ENCODE data around the gene SLC39A2. TPM values are rescaled to one million over a fixed set of nuclear protein-coding genes. Genes with fewer than 3 reads are reported as not detected.

Gene SLC39A2
- total RNA-seq, 2 experiments from 2014 or later: not detected

GRCh38 chr14:21019366-21019765 lies 20.3 kb downstream of the SLC39A2 start:
- Mint-ChIP-seq H3K4me3 (no peak overlapping the region), H3K9me3 (no peaks in the 10 kb centered on the region), H3K4me1 (ENCODE audit: low read depth) (peaks cover 19% of the 10 kb centered on the region), H3K27ac (no peak overlapping the region), H3K36me3 (ENCODE audit: low read depth) (peaks cover 51% of the 10 kb centered on the region), H3K27me3 (peaks cover 5% of the 10 kb centered on the region)
- ATAC-seq (ENCODE audit: poor library complexity) (no peak), DNase-seq (no peak)
- ChIA-PET CTCF (interaction anchor here (1.1 to 2.8 kb wide), 2 partner anchors 20 to 48 kb away, joined by 3 to 8 read pairs; no protein-coding TSS in a partner anchor), POLR2A (no interaction called here)
- Histone ChIP-seq H3K9me3 (ENCODE audit: control insufficient read depth in 1 of 2, insufficient read depth in 1 of 2, low read length in 2 of 2) (no peaks in the 10 kb centered on the region), H3K27me3 (ENCODE audit: control insufficient read depth in 1 of 2, insufficient read depth in 2 of 2, low read length in 2 of 2) (no peaks in the 10 kb centered on the region), H3K4me1 (ENCODE audit: insufficient read depth, low read length) (peaks cover 15% of the 10 kb centered on the region), H3K4me3 (ENCODE audit: low read length) (no peak overlapping the region), H3K36me3 (ENCODE audit: insufficient read depth, low read length) (peaks cover 19% of the 10 kb centered on the region), H3K27ac (ENCODE audit: low read depth in 1 of 2, low read length in 2 of 2) (no peak overlapping the region)
- no peak for TF ChIP-seq CTCF (IDR thresholded peaks at IDR 0.05)
- intact Hi-C loops (cut with DNase I, micrococcal nuclease): loop anchor here in 1 of 2 experiments (10.0 kb wide), 1 partner anchor 535 kb away; no protein-coding TSS in a partner anchor

- H3K4me1 Mint-ChIP-seq (ENCODE audit: low read depth): peaks cover 21% of the 10 kb centered on the region
- intact Hi-C loops (cut with DNase I, micrococcal nuclease): no loop called here
- H3K27me3 Mint-ChIP-seq: no peaks in the 10 kb centered on the region
- Histone ChIP-seq H3K4me3 (ENCODE audit: low read length) (no peak overlapping the region), H3K4me1 (ENCODE audit: insufficient read depth, low read length) (peaks cover 28% of the 10 kb centered on the region), H3K27me3 (ENCODE audit: control insufficient read depth in 1 of 2, insufficient read depth in 2 of 2, low read length in 2 of 2) (no peaks in the 10 kb centered on the region), H3K9me3 (ENCODE audit: control insufficient read depth in 1 of 2, insufficient read depth in 1 of 2, low read length in 2 of 2) (no peaks in the 10 kb centered on the region), H3K27ac (ENCODE audit: low read depth in 1 of 2, low read length in 2 of 2) (no peak overlapping the region), H3K36me3 (ENCODE audit: insufficient read depth, low read length) (peaks cover 19% of the 10 kb centered on the region)
- no peaks in the 10 kb centered on the region for H3K9me3 Mint-ChIP-seq
- H3K27ac Mint-ChIP-seq: no peak overlapping the region
- DNase-seq (no peak), ATAC-seq (ENCODE audit: poor library complexity) (no peak)
- no peak overlapping the region for H3K4me3 Mint-ChIP-seq
- TF ChIP-seq CTCF (IDR thresholded peaks at IDR 0.05): no peak
- ChIA-PET CTCF (interaction anchor here (1.0 to 1.3 kb wide), 3 partner anchors 71 to 84 kb away, joined by 3 read pairs; no protein-coding TSS in a partner anchor), POLR2A (interaction anchor here (1.1 kb wide), 1 partner anchor 82 kb away, joined by 3 read pairs; no protein-coding TSS in a partner anchor)
- peaks cover 51% of the 10 kb centered on the region for H3K36me3 Mint-ChIP-seq (ENCODE audit: low read depth)
Measured at GRCh38 chr14:21020977-21021545, 22.0 kb downstream of the SLC39A2 start.

- Mint-ChIP-seq H3K9me3 (no peaks in the 10 kb centered on the region), H3K27me3 (no peaks in the 10 kb centered on the region), H3K36me3 (ENCODE audit: low read depth) (peaks cover 39% of the 10 kb centered on the region), H3K27ac (no peak overlapping the region), H3K4me1 (ENCODE audit: low read depth) (peaks cover 21% of the 10 kb centered on the region), H3K4me3 (peak overlapping the region; percentile 93)
- ChIA-PET CTCF (interaction anchor here (1.4 to 2.5 kb wide), 2 partner anchors 8 to 70 kb away, joined by 3 to 14 read pairs; no protein-coding TSS in a partner anchor), POLR2A (interaction anchor here (2.4 kb wide), 1 partner anchor 7 kb away, joined by 19 read pairs; no protein-coding TSS in a partner anchor)
- no peak for TF ChIP-seq CTCF (IDR thresholded peaks at IDR 0.05)
- H3K4me1 ChIP-seq (ENCODE audit: insufficient read depth, low read length): peaks cover 28% of the 10 kb centered on the region
- intact Hi-C loops (cut with DNase I, micrococcal nuclease): no loop called here
- DNase-seq (no peak), ATAC-seq (ENCODE audit: poor library complexity) (no peak)
- peaks cover 19% of the 10 kb centered on the region for H3K36me3 ChIP-seq (ENCODE audit: insufficient read depth, low read length)
- H3K27ac ChIP-seq (ENCODE audit: low read depth in 1 of 2, low read length in 2 of 2): no peak overlapping the region
- H3K9me3 ChIP-seq (ENCODE audit: control insufficient read depth in 1 of 2, insufficient read depth in 1 of 2, low read length in 2 of 2): no peaks in the 10 kb centered on the region
- H3K4me3 ChIP-seq (ENCODE audit: low read length): no peak overlapping the region
- H3K27me3 ChIP-seq (ENCODE audit: control insufficient read depth in 1 of 2, insufficient read depth in 2 of 2, low read length in 2 of 2): no peaks in the 10 kb centered on the region
Measured at GRCh38 chr14:21022686-21023085, 23.6 kb downstream of the SLC39A2 start.

Measured in CD4-positive, alpha-beta T cell (primary cell).